ENCODE measurements around the gene CD63. TPM values are rescaled to one million over a fixed set of nuclear protein-coding genes. Genes with fewer than 3 reads are reported as not detected.

Gene CD63
- total RNA-seq, 1 experiment from 2014 or later: 581 TPM

DNA sequence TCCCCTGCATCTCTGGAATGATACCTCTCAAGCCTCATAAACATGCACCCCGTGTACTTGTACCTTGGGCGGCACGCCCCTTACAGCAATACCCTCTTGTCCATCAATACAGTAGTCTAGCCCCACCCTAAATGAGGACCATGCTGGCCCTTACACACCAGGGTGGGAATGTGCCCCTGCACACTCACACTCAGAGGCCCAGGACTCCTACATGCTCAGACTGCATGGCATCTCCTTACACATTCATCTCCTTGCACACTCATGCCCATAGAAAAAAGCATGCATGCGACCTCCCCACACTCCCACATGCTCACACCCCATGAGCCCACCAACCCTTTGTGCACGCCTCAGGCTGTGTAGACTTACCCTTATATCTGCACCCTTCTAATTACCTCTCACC, 43.1 kb downstream of the CD63 start:
- no peak overlapping the region for H3K4ac ChIP-seq (ENCODE audit: low read depth, low read length)
- Mint-ChIP-seq H3K4me1 (peaks cover 20 to 21% of the 10 kb centered on the region in 2 experiments), H3K36me3 (ENCODE audit: insufficient read depth in 1 of 3, low read depth in 3 of 3) (peaks cover 18 to 40% (median 31%) of the 10 kb centered on the region in 3 experiments; a peak in 6 of 7 replicates), H3K27ac (no peak overlapping the region), H3K9me3 (no peaks in the 10 kb centered on the region), H3K27me3 (ENCODE audit: low read depth) (no peaks in the 10 kb centered on the region), H3K4me3 (no peak overlapping the region)
- no peaks in the 10 kb centered on the region for H3K9me3 ChIP-seq (ENCODE audit: control insufficient read depth, low read depth, low read length)
- no peak overlapping the region for H2BK15ac ChIP-seq (ENCODE audit: low read depth, low read length)
- no peak overlapping the region for H2AFZ ChIP-seq (ENCODE audit: low read length)
- H2AK5ac ChIP-seq (ENCODE audit: insufficient read length, low read length): no peak overlapping the region
- H3K9ac ChIP-seq (ENCODE audit: extremely low read depth, insufficient read length, low read length): no peak overlapping the region
- no peaks in the 10 kb centered on the region for H3K79me1 ChIP-seq (ENCODE audit: insufficient read depth, low read depth, low read length, poor library complexity, severe bottlenecking)
- no peaks in the 10 kb centered on the region for H3K23me2 ChIP-seq (ENCODE audit: insufficient read length, low read depth, low read length, poor library complexity, severe bottlenecking)
- no peak overlapping the region for H3T11ph ChIP-seq (ENCODE audit: low read length)
- no peaks in the 10 kb centered on the region for H3K4me1 ChIP-seq (ENCODE audit: insufficient read depth, low read length)
- H4K91ac ChIP-seq (ENCODE audit: insufficient read length, low read depth, low read length): no peak overlapping the region
- H3K14ac ChIP-seq (ENCODE audit: insufficient read depth, low read length): no peak overlapping the region
- DNase-seq: no peak
- no peak overlapping the region for H3K4me2 ChIP-seq (ENCODE audit: insufficient read depth, insufficient read length, low read length)
- H3K27ac ChIP-seq (ENCODE audit: insufficient read length, low read depth, low read length): no peak overlapping the region
- H3K79me2 ChIP-seq (ENCODE audit: insufficient read depth, low read length): no peaks in the 10 kb centered on the region
- no peak overlapping the region for H4K8ac ChIP-seq (replicated peaks; ENCODE audit: insufficient read length, low read depth, low read length)
- WGBS (ENCODE audit: extremely low coverage, insufficient read length, low lambda C conversion rate): no CpG with 5 or more reads among the region's 5 CpGs
- H2BK20ac ChIP-seq (ENCODE audit: low read depth, low read length, poor library complexity, severe bottlenecking): no peak overlapping the region
- no peak overlapping the region for H3K18ac ChIP-seq (ENCODE audit: insufficient read length, low read depth, low read length)
- H3K56ac ChIP-seq (ENCODE audit: insufficient read length, low read depth, low read length): no peak overlapping the region
- no peak overlapping the region for H4K5ac ChIP-seq (ENCODE audit: insufficient read length, low read depth, low read length)
- no peaks in the 10 kb centered on the region for H4K20me1 ChIP-seq (ENCODE audit: control insufficient read depth, insufficient read depth, insufficient read length)
- H2BK12ac ChIP-seq (ENCODE audit: insufficient read length, low read depth, low read length): no peak overlapping the region
- H3K23ac ChIP-seq (ENCODE audit: insufficient read length, low read depth, low read length): no peak overlapping the region
- no peak overlapping the region for H2BK120ac ChIP-seq (ENCODE audit: low read depth, low read length, poor library complexity, severe bottlenecking)
- H2BK5ac ChIP-seq (ENCODE audit: insufficient read length, low read length): no peak overlapping the region
- H3K27me3 ChIP-seq (ENCODE audit: insufficient read depth, low read length): no peaks in the 10 kb centered on the region
- TF ChIP-seq, protein P1, sequence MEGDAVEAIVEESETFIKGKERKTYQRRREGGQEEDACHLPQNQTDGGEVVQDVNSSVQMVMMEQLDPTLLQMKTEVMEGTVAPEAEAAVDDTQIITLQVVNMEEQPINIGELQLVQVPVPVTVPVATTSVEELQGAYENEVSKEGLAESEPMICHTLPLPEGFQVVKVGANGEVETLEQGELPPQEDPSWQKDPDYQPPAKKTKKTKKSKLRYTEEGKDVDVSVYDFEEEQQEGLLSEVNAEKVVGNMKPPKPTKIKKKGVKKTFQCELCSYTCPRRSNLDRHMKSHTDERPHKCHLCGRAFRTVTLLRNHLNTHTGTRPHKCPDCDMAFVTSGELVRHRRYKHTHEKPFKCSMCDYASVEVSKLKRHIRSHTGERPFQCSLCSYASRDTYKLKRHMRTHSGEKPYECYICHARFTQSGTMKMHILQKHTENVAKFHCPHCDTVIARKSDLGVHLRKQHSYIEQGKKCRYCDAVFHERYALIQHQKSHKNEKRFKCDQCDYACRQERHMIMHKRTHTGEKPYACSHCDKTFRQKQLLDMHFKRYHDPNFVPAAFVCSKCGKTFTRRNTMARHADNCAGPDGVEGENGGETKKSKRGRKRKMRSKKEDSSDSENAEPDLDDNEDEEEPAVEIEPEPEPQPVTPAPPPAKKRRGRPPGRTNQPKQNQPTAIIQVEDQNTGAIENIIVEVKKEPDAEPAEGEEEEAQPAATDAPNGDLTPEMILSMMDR (conservative IDR thresholded peaks at IDR 0.05): no peak

Measured in H9 (cell line).